GM12892 (cell line): ENCODE data around the gene KCNE1.

ENCODE experiments used
- POLR2A ChIP-seq: IDR thresholded peaks from 2 replicates; pipeline ENCODE4 v1.6.1; 2011; ENCODE audit warnings: low read depth, low read length, control low read depth
- POLR2AphosphoS5 ChIP-seq: IDR thresholded peaks from 2 replicates; pipeline ENCODE4 v1.6.1; 2011; ENCODE audit warnings: low read depth, low read length, control low read depth
- TAF1 ChIP-seq: IDR thresholded peaks from 2 replicates; pipeline ENCODE4 v1.6.1; 2011; ENCODE audit warnings: low read depth, mild to moderate bottlenecking, control low read depth, low read length, borderline replicate concordance

DNA sequence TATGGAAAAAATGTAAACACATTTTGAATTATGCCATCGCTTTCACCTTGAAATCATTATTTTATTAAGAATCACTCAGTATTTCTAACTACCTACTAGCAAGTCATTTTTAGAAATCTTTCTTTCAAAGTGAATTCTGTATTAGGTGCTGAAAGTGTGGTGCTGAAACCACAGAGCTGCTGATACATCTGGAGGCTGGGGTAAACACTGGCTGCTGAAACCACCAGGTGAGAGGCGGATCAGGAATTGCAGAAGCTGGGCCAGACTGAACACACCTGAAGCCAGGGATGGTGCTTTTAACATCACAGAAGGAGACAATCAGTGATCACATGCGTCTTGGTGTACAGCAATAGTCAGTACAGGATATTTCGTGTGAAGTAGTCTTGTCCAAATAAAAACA lies 42.2 kb upstream of the KCNE1 start:
- TF ChIP-seq POLR2AphosphoS5 (no peak), POLR2A (no peak), TAF1 (no peak)
